Neural crest cell (in vitro differentiated cells): Measurements from ENCODE around the gene RNF141. TPM values are rescaled to one million over a fixed set of nuclear protein-coding genes. Genes with fewer than 3 reads are reported as not detected.

ENCODE experiments used
- DNase-seq: peaks from one replicate; pipeline ENCODE4 v3.0.0; 2021; ENCODE audit warnings: low read depth, mixed read lengths, low spot score
- H3K27ac Mint-ChIP-seq: one replicate; pipeline ENCODE4 v1.8.0; 2021; ENCODE audit warnings: mild to moderate bottlenecking, mixed read lengths; ENCODE audit not compliant: unreplicated experiment
- H3K27me3 Mint-ChIP-seq: 2 replicates; pipeline ENCODE4 v1.8.0; 2021; ENCODE audit warnings: low read depth, mild to moderate bottlenecking, mixed read lengths
- H3K36me3 Mint-ChIP-seq: 2 replicates; pipeline ENCODE4 v1.8.0; 2021; ENCODE audit warnings: low read depth, mild to moderate bottlenecking, mixed read lengths
- H3K4me1 Mint-ChIP-seq: 2 replicates; pipeline ENCODE4 v1.8.0; 2021; ENCODE audit warnings: mixed read lengths
- H3K4me3 Mint-ChIP-seq: one replicate; pipeline ENCODE4 v1.8.0; 2021; ENCODE audit warnings: mild to moderate bottlenecking, mixed read lengths
- H3K9me3 Mint-ChIP-seq: 2 replicates; pipeline ENCODE4 v1.8.0; 2021; ENCODE audit warnings: mixed read lengths
- CTCF ChIP-seq: fragments of 200-600 bp; sonication (generic); conservative IDR thresholded peaks from 2 replicates; pipeline ENCODE4 v1.5.0; 2021; ENCODE audit warnings: antibody characterized with exemption, mild to moderate bottlenecking
- total RNA-seq: library from RNA; stranded (reverse); gene quantifications from 2 replicates; pipeline ENCODE4 v1.2.1, GENCODE V29; 2021

The RNF141 gene
- total RNA-seq, 1 donor from 2014 or later = 33.0 TPM

GRCh38 chr11:10524471-10524870, 16.5 kb downstream of the RNF141 start:
- Mint-ChIP-seq H3K9me3 (no peaks in the 10 kb centered on the region), H3K27ac (no peak overlapping the region)
- no peak for TF ChIP-seq CTCF

GRCh38 chr11:10522921-10523320, 18.1 kb downstream of the RNF141 start:
- H3K9me3 Mint-ChIP-seq = no peaks in the 10 kb centered on the region
- TF ChIP-seq CTCF = no peak
- H3K27ac Mint-ChIP-seq = no peak overlapping the region

More at GRCh38 chr11:10524471-10524870, 16.5 kb downstream of the RNF141 start:
- Mint-ChIP-seq H3K27me3 (no peaks in the 10 kb centered on the region), H3K36me3 (peaks cover 14% of the 10 kb centered on the region), H3K4me1 (peaks cover 9% of the 10 kb centered on the region), H3K4me3 (no peak overlapping the region)
- no peak for DNase-seq

DNA sequence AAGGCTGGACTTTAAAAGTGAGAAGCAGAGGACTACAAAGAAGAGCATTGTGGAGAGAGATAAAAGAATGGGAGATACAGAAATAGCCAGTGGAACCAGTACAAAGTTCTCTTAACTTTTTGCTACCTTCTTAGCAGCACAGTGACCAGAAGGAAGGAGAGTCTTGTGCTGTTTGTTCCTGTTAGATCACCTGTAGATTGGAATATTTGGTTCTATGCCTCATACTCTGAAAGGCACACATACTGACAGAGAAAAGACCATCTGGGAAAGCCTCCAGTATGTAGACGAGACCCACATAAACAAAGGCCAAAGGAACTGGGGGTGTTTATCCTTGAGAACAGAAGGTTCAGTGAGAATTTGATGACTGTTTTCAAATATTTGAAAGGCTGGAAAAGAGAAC, 18.7 kb downstream of the RNF141 start:
- peaks cover 9% of the 10 kb centered on the region for H3K4me1 Mint-ChIP-seq
- TF ChIP-seq CTCF = no peak
- peaks cover 6% of the 10 kb centered on the region for H3K36me3 Mint-ChIP-seq
- H3K4me3 Mint-ChIP-seq = no peak overlapping the region
- H3K27me3 Mint-ChIP-seq = no peaks in the 10 kb centered on the region
- H3K9me3 Mint-ChIP-seq = no peaks in the 10 kb centered on the region
- no peak for DNase-seq
- no peak overlapping the region for H3K27ac Mint-ChIP-seq

More at GRCh38 chr11:10522921-10523320, 18.1 kb downstream of the RNF141 start:
- H3K36me3 Mint-ChIP-seq = peaks cover 7% of the 10 kb centered on the region
- H3K27me3 Mint-ChIP-seq = no peaks in the 10 kb centered on the region
- DNase-seq = no peak
- H3K4me3 Mint-ChIP-seq = no peak overlapping the region
- H3K4me1 Mint-ChIP-seq = peaks cover 9% of the 10 kb centered on the region

DNA sequence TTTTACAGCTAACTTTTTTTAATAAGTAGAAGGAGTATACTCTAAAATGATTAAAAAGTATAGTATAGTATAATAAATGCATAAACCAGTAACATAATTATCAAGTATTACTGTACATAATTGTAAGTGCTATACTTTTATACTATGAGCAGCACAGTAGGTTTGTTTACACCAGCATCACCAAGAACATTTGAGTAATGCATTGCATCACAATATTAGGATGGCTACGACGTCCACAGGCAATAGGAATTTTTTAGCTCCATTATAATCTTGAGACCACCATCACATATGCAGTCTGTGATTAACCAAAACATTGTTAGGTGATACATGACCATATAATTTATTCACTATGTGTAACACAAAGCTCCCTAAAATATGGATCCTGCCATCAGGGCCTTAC, 20.4 kb downstream of the RNF141 start:
- no peak for TF ChIP-seq CTCF
- H3K4me3 Mint-ChIP-seq = no peak overlapping the region
- H3K9me3 Mint-ChIP-seq = no peaks in the 10 kb centered on the region
- no peaks in the 10 kb centered on the region for H3K27me3 Mint-ChIP-seq
- no peak for DNase-seq
- H3K27ac Mint-ChIP-seq = no peak overlapping the region
- peaks cover 13% of the 10 kb centered on the region for H3K4me1 Mint-ChIP-seq
- H3K36me3 Mint-ChIP-seq = no peaks in the 10 kb centered on the region

GRCh38 chr11:10519630-10520029, 21.4 kb downstream of the RNF141 start:
- no peaks in the 10 kb centered on the region for H3K36me3 Mint-ChIP-seq
- DNase-seq = no peak
- TF ChIP-seq CTCF = no peak

GRCh38 chr11:10518891-10519290, 22.1 kb downstream of the RNF141 start:
- Mint-ChIP-seq H3K27me3 (no peaks in the 10 kb centered on the region), H3K36me3 (no peaks in the 10 kb centered on the region), H3K27ac (no peak overlapping the region), H3K4me3 (no peak overlapping the region), H3K9me3 (no peaks in the 10 kb centered on the region), H3K4me1 (peaks cover 21% of the 10 kb centered on the region)
- no peak for TF ChIP-seq CTCF
- DNase-seq = no peak

More at GRCh38 chr11:10519630-10520029, 21.4 kb downstream of the RNF141 start:
- Mint-ChIP-seq H3K4me1 (peaks cover 20% of the 10 kb centered on the region), H3K4me3 (no peak overlapping the region), H3K27ac (no peak overlapping the region), H3K27me3 (no peaks in the 10 kb centered on the region), H3K9me3 (no peaks in the 10 kb centered on the region)
